Non-pigmented ciliary epithelial cell (primary cell): ENCODE results near the gene LRRC51.

Experiments used
- DNase-seq: peaks from one replicate; pipeline ENCODE4 v3.0.0-alpha.2; 2010; ENCODE audit warnings: low read depth

The LRRC51 gene

GRCh38 chr11:72070491-72070890 lies 10.2 kb upstream of the LRRC51 start:
- no peak for DNase-seq

- peak; percentile 77 for DNase-seq
Observed at GRCh38 chr11:72072348-72072747, 8.3 kb upstream of the LRRC51 start.

- DNase-seq: no peak
Observed at GRCh38 chr11:72075109-72075508, 5.5 kb upstream of the LRRC51 start.

DNA sequence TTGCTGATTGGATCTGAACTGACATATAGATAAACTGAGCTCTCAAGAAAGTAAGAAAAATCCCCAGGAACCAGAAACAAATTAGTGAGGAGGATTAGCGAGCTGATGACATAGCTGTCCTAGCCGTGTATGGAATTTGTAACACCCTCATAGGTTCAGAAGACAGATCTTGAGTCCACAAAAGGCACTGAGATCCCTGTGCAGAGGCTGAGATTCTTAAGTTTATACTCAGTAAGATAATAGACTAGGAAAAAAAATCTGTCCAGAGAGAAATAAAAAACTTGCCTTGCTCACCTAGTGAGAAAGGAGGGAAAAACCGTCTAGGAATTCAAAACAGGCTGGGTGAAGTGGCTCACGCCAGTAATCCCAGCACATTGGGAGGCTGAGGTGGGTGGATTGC lies 4.9 kb upstream of the LRRC51 start:
- DNase-seq: no peak

DNA sequence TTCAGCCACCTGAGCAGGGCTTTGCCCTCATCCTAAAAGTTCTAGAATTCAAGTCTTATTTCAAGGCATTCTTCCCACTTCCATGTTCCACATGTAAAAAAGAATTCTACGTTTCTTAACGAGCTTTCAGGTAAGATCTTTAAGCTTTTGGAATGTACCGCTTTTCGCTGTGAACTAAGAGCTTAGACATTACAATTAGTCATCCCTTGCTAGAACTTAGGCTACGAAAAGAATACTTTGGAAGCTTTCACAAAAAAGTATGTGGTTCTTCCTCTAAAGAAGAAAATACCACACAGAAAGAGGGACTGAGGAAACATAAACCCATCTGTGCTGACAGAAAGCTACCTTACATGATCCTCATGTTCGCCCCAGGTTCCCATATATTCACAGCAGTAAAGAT lies 2.2 kb upstream of the LRRC51 start:
- DNase-seq: no peak

GRCh38 chr11:72079819-72080325 lies 778 bp upstream of the LRRC51 start:
- no peak for DNase-seq

DNA sequence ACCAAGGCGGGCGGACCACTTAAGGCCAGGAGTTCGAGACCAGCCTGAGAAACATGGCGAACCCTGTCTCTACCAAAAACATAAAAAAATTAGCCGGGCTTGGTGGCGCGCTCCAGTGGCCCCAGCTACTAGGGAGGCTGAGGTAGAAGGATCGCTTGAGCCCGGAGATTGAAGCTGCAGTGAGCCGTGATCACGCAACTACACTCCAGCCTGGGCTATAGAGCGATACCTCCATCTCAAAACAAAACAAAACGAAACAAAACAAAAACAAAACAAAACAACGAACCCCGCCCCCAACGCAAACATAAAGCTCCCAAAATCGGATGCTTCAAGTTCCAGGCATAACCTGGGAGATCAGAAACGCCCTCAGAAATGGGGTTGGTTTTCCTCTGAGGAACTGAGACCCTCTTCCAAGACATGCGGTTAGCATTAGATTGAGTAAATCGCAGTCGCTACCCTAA lies 564 bp downstream of the LRRC51 start:
- no peak for DNase-seq

- DNase-seq: no peak
Observed at GRCh38 chr11:72081821-72082453, 1.3 kb downstream of the LRRC51 start.

- DNase-seq: no peak
Observed at GRCh38 chr11:72083414-72083813, 2.8 kb downstream of the LRRC51 start.

DNA sequence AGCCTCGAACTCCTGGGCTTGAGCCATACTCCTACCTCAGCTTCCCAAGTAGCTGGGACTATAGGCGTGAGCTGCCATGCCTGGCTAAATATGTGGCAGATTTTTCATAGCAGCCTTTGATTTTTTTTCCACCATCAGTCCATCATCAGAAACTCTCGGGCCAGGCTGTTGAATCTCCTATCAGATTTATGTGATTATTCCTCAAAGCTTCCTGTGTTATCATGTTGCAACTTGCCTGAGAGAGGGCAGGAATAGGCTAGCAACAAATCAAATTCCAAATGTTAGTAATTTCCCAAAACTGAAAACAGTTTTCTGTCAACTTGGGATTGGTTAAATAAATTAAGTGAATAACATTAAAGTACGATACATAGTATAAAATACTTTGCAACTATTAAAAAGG lies 3.4 kb downstream of the LRRC51 start:
- DNase-seq: no peak

GRCh38 chr11:72084965-72085364 lies 4.3 kb downstream of the LRRC51 start:
- DNase-seq: no peak

DNA sequence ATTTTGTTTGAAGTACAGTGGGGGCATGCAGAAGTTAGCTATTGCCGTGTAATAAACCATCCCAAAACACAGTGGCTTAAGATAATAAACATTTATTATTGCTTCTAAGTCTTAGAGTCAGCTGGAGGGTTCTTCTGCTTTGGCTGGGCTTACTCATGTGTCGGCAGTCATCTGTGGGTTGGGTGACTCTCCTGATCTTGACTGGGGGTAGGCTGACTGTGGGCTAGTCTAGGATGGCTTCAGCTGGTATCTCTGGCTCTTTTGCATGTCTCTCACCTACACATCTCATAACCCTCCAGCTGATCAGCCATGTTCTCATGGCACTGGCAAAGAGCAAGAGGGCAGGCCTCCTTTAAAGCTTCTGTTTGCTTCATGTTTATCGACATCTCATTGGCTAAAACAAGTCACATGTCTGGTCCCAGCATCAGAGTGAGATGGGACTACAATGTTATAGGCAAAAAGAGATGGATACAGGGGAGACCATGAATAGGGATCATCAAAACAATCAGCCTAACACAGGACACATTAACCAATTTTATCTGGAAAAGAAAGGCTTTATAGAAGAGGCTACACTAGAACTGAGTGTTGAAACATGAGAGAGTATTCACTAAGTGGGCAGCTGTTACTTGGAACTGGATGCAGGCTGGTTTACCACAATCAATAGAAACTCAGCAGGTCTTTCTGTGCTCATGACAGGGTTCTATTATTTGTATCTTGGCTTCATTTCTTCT lies 5.1 kb downstream of the LRRC51 start:
- DNase-seq: no peak

DNA sequence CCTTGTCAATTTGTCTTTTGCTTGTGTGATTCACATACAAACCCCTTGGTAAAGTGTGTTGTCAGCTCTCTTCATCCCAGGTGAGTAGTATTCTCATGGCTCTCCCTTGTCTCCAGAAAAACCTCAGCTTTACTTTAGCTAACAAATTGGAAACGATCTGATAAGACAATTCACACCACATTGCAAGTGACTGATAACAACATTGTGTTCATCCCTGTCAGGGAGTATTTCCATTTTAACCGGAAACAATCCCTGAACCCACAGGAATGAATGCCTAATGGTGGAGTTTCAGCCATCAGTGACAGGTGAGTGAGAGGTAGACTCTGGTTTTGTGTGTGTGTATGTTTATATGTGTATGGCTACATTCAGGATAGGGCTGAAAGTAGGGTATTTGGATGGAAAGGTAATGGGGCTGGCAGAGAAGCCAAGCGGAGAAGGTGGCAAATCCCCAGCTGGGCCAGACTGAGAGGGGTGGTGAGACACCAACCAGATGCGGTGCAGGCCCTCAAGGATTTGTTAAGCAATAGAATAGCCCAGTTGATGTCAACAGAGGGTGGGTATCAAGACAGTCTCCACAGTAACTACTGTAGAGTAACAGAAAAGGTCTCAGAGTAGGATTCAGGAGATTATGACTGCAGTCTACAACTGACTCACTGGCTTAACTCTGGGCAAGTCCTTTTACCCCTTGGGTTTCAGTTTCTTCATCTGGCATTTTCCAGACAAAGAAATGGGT lies 7.6 kb downstream of the LRRC51 start:
- DNase-seq: no peak

DNA sequence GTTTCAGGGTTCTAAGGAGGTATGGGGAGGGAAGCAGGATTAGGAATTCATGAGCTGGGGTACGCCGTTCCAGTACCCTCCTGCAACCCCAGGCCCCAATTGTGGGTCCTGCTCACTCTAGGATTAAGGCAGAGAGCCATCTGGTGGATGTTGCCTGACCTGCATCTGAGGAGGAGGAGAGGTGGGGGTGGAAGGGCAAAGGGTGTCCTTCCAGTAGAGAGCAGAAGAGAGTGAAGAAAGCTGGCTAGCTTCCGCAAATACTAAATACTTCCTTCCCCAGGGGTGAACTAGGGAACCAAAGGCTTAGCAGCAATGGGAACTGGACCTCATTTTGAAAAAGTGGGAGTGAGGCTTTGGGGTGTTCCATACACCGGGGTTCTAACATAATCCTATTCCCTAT lies 10.6 kb downstream of the LRRC51 start:
- no peak for DNase-seq

GRCh38 chr11:72098741-72099140 lies 18.1 kb downstream of the LRRC51 start:
- no peak for DNase-seq

- no peak for DNase-seq
Observed at GRCh38 chr11:72100009-72100408, 19.4 kb downstream of the LRRC51 start.

DNA sequence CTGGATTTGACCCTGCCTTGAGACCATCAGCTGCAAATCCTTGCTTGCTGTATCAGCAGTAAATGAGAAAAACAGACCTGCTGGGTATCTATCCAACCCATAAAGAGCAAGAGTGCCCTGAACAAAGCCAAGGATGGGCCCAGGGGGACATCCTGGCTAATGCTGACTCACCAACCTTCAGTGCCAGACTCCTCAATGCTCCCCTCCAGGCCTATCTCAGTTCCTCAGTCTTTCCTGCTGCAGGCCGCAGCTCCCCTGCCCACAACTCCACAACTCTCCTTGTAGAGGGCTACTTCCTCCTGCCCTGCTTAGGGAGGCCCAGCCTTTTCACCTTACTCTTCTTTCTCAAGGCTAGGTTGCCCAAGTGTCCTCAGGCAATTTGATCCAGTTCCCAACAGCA lies 19.8 kb downstream of the LRRC51 start:
- DNase-seq: no peak

- DNase-seq: no peak
Observed at GRCh38 chr11:72102162-72102561, 21.5 kb downstream of the LRRC51 start.

GRCh38 chr11:72102631-72102945 lies 21.9 kb downstream of the LRRC51 start:
- DNase-seq: no peak

DNA sequence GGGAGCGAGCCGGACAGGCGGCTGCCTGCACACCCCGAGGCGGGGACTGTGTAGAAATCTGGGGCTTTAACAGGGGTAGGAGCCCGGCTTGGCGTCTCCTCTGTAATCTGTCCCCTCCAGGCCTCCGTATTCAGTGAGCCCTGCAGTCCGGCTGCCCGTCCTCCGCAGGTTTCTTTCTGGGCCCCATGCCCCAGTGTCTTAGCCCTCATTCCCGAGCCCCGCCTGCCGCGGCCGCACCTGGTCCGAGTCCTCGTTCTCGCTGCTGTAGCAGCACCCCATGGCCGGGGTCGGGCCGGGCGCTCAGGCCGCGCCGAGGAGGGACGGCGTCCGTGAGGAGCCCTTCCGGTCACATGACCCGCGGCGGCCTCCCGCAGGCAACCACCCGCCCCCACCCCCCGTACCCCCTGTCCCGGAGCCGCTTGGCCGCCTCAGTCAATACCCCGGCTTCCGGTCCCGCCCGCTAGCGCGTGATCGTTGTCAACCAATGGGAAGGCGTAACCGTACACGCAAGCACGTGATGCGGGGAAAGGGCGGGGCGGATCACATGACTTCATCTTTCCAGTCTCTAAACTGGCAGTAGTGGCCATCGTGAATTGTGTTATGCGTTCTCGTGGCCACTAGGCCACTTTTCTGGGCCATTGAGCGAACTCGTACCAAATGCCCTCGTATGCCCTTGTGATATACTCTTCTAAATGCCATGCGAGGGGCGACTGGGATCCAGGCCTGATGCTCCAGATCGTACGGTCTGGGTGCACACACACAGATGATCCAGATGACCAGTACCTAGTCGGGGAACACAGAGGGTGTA lies 22.5 kb downstream of the LRRC51 start, which contains the start of gene LAMTOR1:
TSS of gene LAMTOR1 (minus strand) at position 352 of the 808 bp plus-strand sequence. CDS start at position 279, 73 bp downstream.
- peak; percentile 96 for DNase-seq

- DNase-seq: no peak
Observed at GRCh38 chr11:72103754-72104167, 23.1 kb downstream of the LRRC51 start.

- no peak for DNase-seq
Observed at GRCh38 chr11:72105888-72106287, 25.2 kb downstream of the LRRC51 start, which contains the start of gene TOMT. Gene TOMT, plus strand, starts transcription at chr11:72105924. Its CDS starts 28 bp downstream, at chr11:72105952.
